Common myeloid progenitor, CD34-positive (primary cell): ENCODE measurements around the gene KIF19.

Experiments
- CTCF ChIA-PET: fragments of 350-600 bp; sonication (Branson Sonifier 250); formaldehyde crosslinking; loops from one replicate; lab custom pipeline; 2021; ENCODE audit warnings: antibody characterized with exemption; lab: Charles Lee
- POLR2A ChIA-PET: fragments of 350-600 bp; sonication (Branson Sonifier 250); formaldehyde crosslinking; loops from one replicate; lab custom pipeline; 2021; ENCODE audit warnings: antibody characterized with exemption; lab: Charles Lee
- DNase-seq, 3 donors: peaks; one replicate each; pipeline versions ENCODE4 v3.0.0 to v3.0.0-alpha.2; 2013
- H3K27ac ChIP-seq, 2 experiments: 1 replicate in 1 of 2; 2 replicates in 1 of 2; pipeline ENCODE4 v1.7.0; 2013; ENCODE audit warnings: inconsistent platforms in 2 of 2, low read length in 2 of 2, mild to moderate bottlenecking in 2 of 2, low read depth in 1 of 2, moderate library complexity in 1 of 2; ENCODE audit not compliant: severe bottlenecking in 2 of 2, insufficient read depth in 1 of 2, poor library complexity in 1 of 2
- H3K27me3 ChIP-seq, 5 experiments: replicated peaks in 2 of 5; 1 replicate in 3 of 5; 2 replicates in 2 of 5; pipeline versions ENCODE4 v1.6.1 to v1.7.0; 2013; ENCODE audit warnings: low read length in 4 of 5, mild to moderate bottlenecking in 2 of 5, moderate library complexity in 2 of 5, inconsistent platforms in 1 of 5; ENCODE audit not compliant: insufficient read depth in 5 of 5, control insufficient read depth in 4 of 5
- H3K36me3 ChIP-seq, 4 experiments: 1 replicate in 2 of 4; 2 replicates in 2 of 4; pipeline versions ENCODE4 v1.6.1 to v1.7.0; 2013; ENCODE audit warnings: low read length in 3 of 4, control low read depth in 1 of 4, mild to moderate bottlenecking in 1 of 4; ENCODE audit not compliant: control insufficient read depth in 4 of 4, insufficient read depth in 4 of 4
- H3K4me1 ChIP-seq, 4 experiments: 1 replicate in 3 of 4; 2 replicates in 1 of 4; pipeline versions ENCODE4 v1.6.1 to v1.7.1; 2013; ENCODE audit warnings: low read length in 3 of 4, mild to moderate bottlenecking in 3 of 4, control low read depth in 1 of 4, inconsistent platforms in 1 of 4, moderate library complexity in 1 of 4; ENCODE audit not compliant: control insufficient read depth in 4 of 4, insufficient read depth in 4 of 4; ENCODE audit errors: control extremely low read depth in 1 of 4
- H3K4me3 ChIP-seq, 7 experiments: 1 replicate in 4 of 7; 2 replicates in 3 of 7; pipeline versions ENCODE4 v1.5.1 to v1.7.0; 2013; ENCODE audit warnings: mild to moderate bottlenecking in 7 of 7, low read length in 6 of 7, moderate library complexity in 6 of 7, inconsistent platforms in 2 of 7, low read depth in 2 of 7, control low read depth in 1 of 7; ENCODE audit not compliant: insufficient read depth in 4 of 7, control insufficient read depth in 1 of 7; ENCODE audit errors: extremely low read depth in 1 of 7
- H3K9me3 ChIP-seq, 5 experiments: 1 replicate in 4 of 5; 2 replicates in 1 of 5; pipeline versions ENCODE4 v1.6.1 to v1.7.1; 2013; ENCODE audit warnings: low read length in 4 of 5, mild to moderate bottlenecking in 2 of 5, inconsistent platforms in 1 of 5, low read depth in 1 of 5, moderate library complexity in 1 of 5; ENCODE audit not compliant: control insufficient read depth in 4 of 5, insufficient read depth in 2 of 5; ENCODE audit errors: control extremely low read depth in 1 of 5
- WGBS: methylation state at CpG from one replicate; pipeline ENCODE4 v1.1.5; 2013; ENCODE audit not compliant: insufficient coverage; 5-methylcytosine and 5-hydroxymethylcytosine counted together

The KIF19 gene

DNA sequence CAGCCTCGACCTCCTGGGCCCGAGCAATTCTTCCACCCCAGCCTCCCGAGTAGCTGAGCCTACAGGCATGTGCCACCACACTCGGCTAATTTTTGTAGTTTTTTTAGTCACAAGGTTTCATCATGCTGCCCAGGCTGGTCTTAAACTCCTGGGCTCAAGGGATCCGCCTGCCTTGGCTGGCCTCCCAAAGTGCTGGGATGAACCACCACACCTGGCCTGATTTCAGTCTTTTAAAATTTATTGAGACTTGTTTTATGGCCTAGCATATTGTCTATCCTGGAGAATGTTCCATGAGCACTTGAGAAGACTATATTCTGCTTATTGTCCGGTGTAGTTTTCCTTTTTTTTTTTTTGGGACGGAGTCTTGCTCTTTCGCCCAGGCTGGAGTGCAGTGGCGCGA is 33.5 kb upstream of the KIF19 start:
- peaks cover 0 to 5% (median 0%) of the 10 kb centered on the region in 4 experiments for H3K4me1 ChIP-seq
- WGBS: 98% methylated on average over 9 of the region's 10 CpGs
- peaks cover 0 to 3% (median 0%) of the 10 kb centered on the region in 5 experiments for H3K9me3 ChIP-seq
- H3K36me3 ChIP-seq: no peaks in the 10 kb centered on the region
- POLR2A ChIA-PET: no interaction called here
- no peak overlapping the region for H3K27ac ChIP-seq
- no peak overlapping the region for H3K4me3 ChIP-seq
- CTCF ChIA-PET: no interaction called here
- no peak for DNase-seq
- no peaks in the 10 kb centered on the region for H3K27me3 ChIP-seq

GRCh38 chr17:74295625-74296547 is 30.1 kb upstream of the KIF19 start:
- 85% methylated on average over 8 of the region's 10 CpGs for WGBS
- peaks cover 0 to 3% (median 0%) of the 10 kb centered on the region in 5 experiments for H3K9me3 ChIP-seq
- H3K36me3 ChIP-seq: no peaks in the 10 kb centered on the region
- H3K4me3 ChIP-seq: no peak overlapping the region
- ChIA-PET POLR2A (interaction anchor here (0.7 kb wide), 1 partner anchor 74 kb away, joined by 3 read pairs; no protein-coding TSS in a partner anchor), CTCF (interaction anchor here (0.8 to 4.8 kb wide), 26 partner anchors 9 to 161 kb away, joined by 3 to 31 read pairs (median 4); partner anchors contain the start of gene TTYH2)
- H3K27me3 ChIP-seq: no peaks in the 10 kb centered on the region
- peak overlapping the region in 1 of 2 experiments; percentile 44 for H3K27ac ChIP-seq
- no peak for DNase-seq
- H3K4me1 ChIP-seq: peaks cover 0 to 5% (median 0%) of the 10 kb centered on the region in 4 experiments

DNA sequence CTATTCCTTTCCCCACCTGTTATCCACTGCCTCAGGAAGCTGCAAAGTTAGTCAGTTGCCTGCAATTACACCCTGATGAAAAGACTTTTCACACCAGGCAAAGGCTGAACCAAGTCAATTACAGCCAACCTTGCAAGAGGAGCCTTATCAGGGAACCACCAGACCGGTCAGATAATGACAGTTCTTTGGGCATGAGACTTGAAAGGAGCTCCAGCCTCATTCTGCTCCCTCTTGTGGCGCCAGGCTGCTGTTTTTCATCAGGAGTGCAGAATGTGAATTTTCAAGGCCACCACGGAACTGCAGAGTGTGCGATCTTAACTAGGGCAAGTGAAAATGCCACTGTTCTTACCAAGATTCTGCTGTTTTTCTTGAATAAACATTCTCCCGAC is 29.5 kb upstream of the KIF19 start:
- Histone ChIP-seq H3K4me1 (peaks cover 0 to 8% (median 0%) of the 10 kb centered on the region in 4 experiments), H3K27me3 (no peaks in the 10 kb centered on the region), H3K4me3 (no peak overlapping the region), H3K27ac (peak overlapping the region in 1 of 2 experiments; percentile 44), H3K9me3 (peaks cover 0 to 3% (median 0%) of the 10 kb centered on the region in 5 experiments), H3K36me3 (no peaks in the 10 kb centered on the region)
- peak; percentile 82 to 88 (median 84) for DNase-seq
- CTCF ChIA-PET: interaction anchor here (0.8 to 4.8 kb wide), 23 partner anchors 9 to 161 kb away, joined by 3 to 31 read pairs (median 4); partner anchors contain the start of gene TTYH2
- POLR2A ChIA-PET: no interaction called here
- WGBS: 2% methylated on average over 5 of the region's 5 CpGs

DNA sequence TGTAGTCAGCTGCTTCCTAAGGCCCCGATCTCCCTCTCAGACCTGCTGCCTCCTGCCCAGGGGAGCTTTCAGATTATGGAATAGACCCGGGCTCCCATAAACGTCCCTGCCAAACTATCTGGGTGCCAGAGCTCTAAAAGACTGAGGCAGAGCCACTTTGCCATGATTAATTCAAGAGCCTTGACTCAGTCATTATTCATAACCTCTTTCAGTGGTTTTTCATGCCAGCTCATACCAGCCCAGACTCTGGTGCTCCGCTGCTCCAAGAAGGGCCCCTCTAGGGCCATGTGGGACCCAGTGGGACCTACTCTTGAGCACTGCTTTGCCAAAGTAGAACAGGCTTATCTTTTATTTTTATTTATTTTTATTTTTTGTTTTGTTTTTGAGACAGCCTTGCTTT is 28.1 kb upstream of the KIF19 start:
- DNase-seq: no peak
- no peak overlapping the region for H3K4me3 ChIP-seq
- no peaks in the 10 kb centered on the region for H3K36me3 ChIP-seq
- POLR2A ChIA-PET: no interaction called here
- 93% methylated on average over 3 of the region's 4 CpGs for whole genome bisulfite sequencing
- CTCF ChIA-PET: interaction anchor here (0.7 to 4.8 kb wide), 11 partner anchors 10 to 235 kb away, joined by 3 to 42 read pairs (median 4); partner anchors contain the start of genes BTBD17 and GPR142
- H3K4me1 ChIP-seq: peaks cover 0 to 8% (median 0%) of the 10 kb centered on the region in 4 experiments
- no peak overlapping the region for H3K27ac ChIP-seq
- no peaks in the 10 kb centered on the region for H3K27me3 ChIP-seq
- H3K9me3 ChIP-seq: peaks cover 0 to 3% (median 0%) of the 10 kb centered on the region in 5 experiments

GRCh38 chr17:74298778-74299177 is 27.2 kb upstream of the KIF19 start:
- Histone ChIP-seq H3K4me3 (no peak overlapping the region), H3K4me1 (peaks cover 0 to 8% (median 0%) of the 10 kb centered on the region in 4 experiments), H3K27me3 (no peaks in the 10 kb centered on the region), H3K27ac (no peak overlapping the region), H3K36me3 (no peaks in the 10 kb centered on the region), H3K9me3 (peaks cover 0 to 3% (median 0%) of the 10 kb centered on the region in 5 experiments)
- DNase-seq: no peak
- CTCF ChIA-PET: interaction anchor here (0.7 to 4.8 kb wide), 15 partner anchors 8 to 234 kb away, joined by 3 to 42 read pairs (median 4); partner anchors contain the start of genes BTBD17 and GPR142
- POLR2A ChIA-PET: no interaction called here
- 98% methylated on average over 6 of the region's 7 CpGs for WGBS

GRCh38 chr17:74299226-74300009 is 26.6 kb upstream of the KIF19 start:
- Histone ChIP-seq H3K27me3 (no peaks in the 10 kb centered on the region), H3K36me3 (no peaks in the 10 kb centered on the region), H3K9me3 (peaks cover 0 to 3% (median 0%) of the 10 kb centered on the region in 5 experiments), H3K27ac (no peak overlapping the region), H3K4me3 (no peak overlapping the region), H3K4me1 (peaks cover 0 to 8% (median 0%) of the 10 kb centered on the region in 4 experiments)
- DNase-seq: no peak
- WGBS: 89% methylated on average over 10 of the region's 11 CpGs
- ChIA-PET CTCF (interaction anchor here (0.7 to 4.8 kb wide), 17 partner anchors 9 to 233 kb away, joined by 3 to 42 read pairs (median 4); partner anchors contain the start of genes BTBD17 and GPR142), POLR2A (no interaction called here)
